Loucy (cell line): ENCODE measurements around the gene FNDC1.

Source experiments
- H2AFZ ChIP-seq: fragments of 200-600 bp; sonication (generic); 2 replicates; pipeline ENCODE4 v1.6.0; 2016; ENCODE audit warnings: antibody characterized with exemption, mild to moderate bottlenecking, low read length, moderate library complexity
- H3F3A ChIP-seq: fragments of 200-600 bp; 2 replicates; pipeline ENCODE4 v1.6.0; 2016; ENCODE audit warnings: antibody characterized with exemption, low read depth, mild to moderate bottlenecking
- H3K27me3 ChIP-seq: fragments of 200-600 bp; sonication (generic); 2 replicates; pipeline ENCODE4 v1.6.1; 2014; ENCODE audit warnings: low read length, mild to moderate bottlenecking; ENCODE audit not compliant: insufficient read depth, poor library complexity, severe bottlenecking
- H3K36me3 ChIP-seq: fragments of 200-600 bp; sonication (generic); 2 replicates; pipeline ENCODE4 v1.6.1; 2016; ENCODE audit warnings: low read length; ENCODE audit not compliant: insufficient read depth
- H3K4me1 ChIP-seq: fragments of 200-600 bp; sonication (generic); 2 replicates; pipeline ENCODE4 v1.5.1; 2014; ENCODE audit warnings: low read length, mild to moderate bottlenecking; ENCODE audit not compliant: insufficient read depth, poor library complexity, severe bottlenecking
- H3K4me2 ChIP-seq: fragments of 200-600 bp; sonication (generic); 2 replicates; pipeline ENCODE4 v1.6.0; 2014; ENCODE audit warnings: antibody characterized with exemption, low read length, low read depth, mild to moderate bottlenecking; ENCODE audit not compliant: poor library complexity, severe bottlenecking
- H3K4me3 ChIP-seq: fragments of 200-600 bp; sonication (generic); 2 replicates; pipeline ENCODE4 v1.5.1; 2014; ENCODE audit warnings: low read length, mild to moderate bottlenecking, mixed read lengths; ENCODE audit not compliant: poor library complexity, severe bottlenecking
- H3K79me2 ChIP-seq: fragments of 200-600 bp; sonication (generic); 2 replicates; pipeline ENCODE4 v1.6.1; 2014; ENCODE audit warnings: low read length; ENCODE audit not compliant: insufficient read depth
- H3K9ac ChIP-seq: fragments of 200-600 bp; sonication (generic); 2 replicates; pipeline ENCODE4 v1.6.0; 2014; ENCODE audit warnings: mild to moderate bottlenecking, low read depth, low read length, moderate library complexity; ENCODE audit not compliant: poor library complexity, severe bottlenecking
- H3K9me2 ChIP-seq: fragments of 200-600 bp; sonication (generic); replicated peaks from 2 replicates; pipeline ENCODE4 v1.6.1; 2016; ENCODE audit warnings: low read depth, low read length, mixed read lengths
- H3K9me3 ChIP-seq: fragments of 200-600 bp; sonication (generic); 2 replicates; pipeline ENCODE4 v1.6.1; 2014; ENCODE audit warnings: mild to moderate bottlenecking, antibody characterized with exemption, low read length, low read depth; ENCODE audit not compliant: insufficient read depth
- H4K20me1 ChIP-seq: fragments of 200-600 bp; sonication (generic); 2 replicates; pipeline ENCODE4 v1.6.0; 2014; ENCODE audit warnings: antibody characterized with exemption, low read length, mild to moderate bottlenecking; ENCODE audit not compliant: insufficient read depth, poor library complexity, severe bottlenecking
- EZH2phosphoT487 ChIP-seq: fragments of 200-600 bp; IDR thresholded peaks from 2 replicates; pipeline ENCODE4 v1.6.1; 2018; ENCODE audit warnings: antibody characterized with exemption, mild to moderate bottlenecking, moderate library complexity, borderline replicate concordance
- TF ChIP-seq, protein P1 (sequence below): fragments of 200-600 bp; sonication (generic); conservative IDR thresholded peaks from 2 replicates; pipeline ENCODE4 v1.5.1; 2014; ENCODE audit warnings: mild to moderate bottlenecking, antibody characterized with exemption, low read length

Gene FNDC1

DNA sequence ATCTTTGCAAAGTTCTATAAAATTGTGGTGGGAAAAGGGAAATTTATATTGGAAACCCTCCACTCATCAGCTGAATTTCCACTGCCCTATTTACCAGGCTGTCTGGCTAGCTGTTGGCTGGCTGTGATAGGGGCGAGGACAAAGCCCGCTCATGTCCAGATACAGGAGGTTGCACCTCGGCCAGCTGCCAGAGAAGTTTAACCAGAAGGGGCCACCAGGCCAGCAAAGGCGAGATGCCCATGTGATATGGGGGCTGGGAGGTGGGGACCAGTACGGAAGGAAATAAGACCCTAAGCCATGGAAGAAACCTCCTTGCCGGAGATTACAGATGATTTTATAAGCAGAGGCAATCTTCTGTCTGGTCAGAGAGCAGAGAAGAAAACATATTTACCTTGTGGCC is 143.8 kb downstream of the FNDC1 start:
- Histone ChIP-seq H2AFZ (no peak overlapping the region), H4K20me1 (no peaks in the 10 kb centered on the region), H3K4me1 (no peaks in the 10 kb centered on the region), H3K4me2 (no peak overlapping the region), H3K9ac (no peak overlapping the region), H3K36me3 (no peaks in the 10 kb centered on the region), H3K9me2 (no peaks in the 10 kb centered on the region), H3K79me2 (no peaks in the 10 kb centered on the region), H3K9me3 (no peaks in the 10 kb centered on the region), H3F3A (no peaks in the 10 kb centered on the region), H3K27me3 (no peaks in the 10 kb centered on the region), H3K4me3 (no peak overlapping the region)
- TF ChIP-seq EZH2phosphoT487, result no peak
- TF ChIP-seq, protein P1, sequence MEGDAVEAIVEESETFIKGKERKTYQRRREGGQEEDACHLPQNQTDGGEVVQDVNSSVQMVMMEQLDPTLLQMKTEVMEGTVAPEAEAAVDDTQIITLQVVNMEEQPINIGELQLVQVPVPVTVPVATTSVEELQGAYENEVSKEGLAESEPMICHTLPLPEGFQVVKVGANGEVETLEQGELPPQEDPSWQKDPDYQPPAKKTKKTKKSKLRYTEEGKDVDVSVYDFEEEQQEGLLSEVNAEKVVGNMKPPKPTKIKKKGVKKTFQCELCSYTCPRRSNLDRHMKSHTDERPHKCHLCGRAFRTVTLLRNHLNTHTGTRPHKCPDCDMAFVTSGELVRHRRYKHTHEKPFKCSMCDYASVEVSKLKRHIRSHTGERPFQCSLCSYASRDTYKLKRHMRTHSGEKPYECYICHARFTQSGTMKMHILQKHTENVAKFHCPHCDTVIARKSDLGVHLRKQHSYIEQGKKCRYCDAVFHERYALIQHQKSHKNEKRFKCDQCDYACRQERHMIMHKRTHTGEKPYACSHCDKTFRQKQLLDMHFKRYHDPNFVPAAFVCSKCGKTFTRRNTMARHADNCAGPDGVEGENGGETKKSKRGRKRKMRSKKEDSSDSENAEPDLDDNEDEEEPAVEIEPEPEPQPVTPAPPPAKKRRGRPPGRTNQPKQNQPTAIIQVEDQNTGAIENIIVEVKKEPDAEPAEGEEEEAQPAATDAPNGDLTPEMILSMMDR, result no peak

DNA sequence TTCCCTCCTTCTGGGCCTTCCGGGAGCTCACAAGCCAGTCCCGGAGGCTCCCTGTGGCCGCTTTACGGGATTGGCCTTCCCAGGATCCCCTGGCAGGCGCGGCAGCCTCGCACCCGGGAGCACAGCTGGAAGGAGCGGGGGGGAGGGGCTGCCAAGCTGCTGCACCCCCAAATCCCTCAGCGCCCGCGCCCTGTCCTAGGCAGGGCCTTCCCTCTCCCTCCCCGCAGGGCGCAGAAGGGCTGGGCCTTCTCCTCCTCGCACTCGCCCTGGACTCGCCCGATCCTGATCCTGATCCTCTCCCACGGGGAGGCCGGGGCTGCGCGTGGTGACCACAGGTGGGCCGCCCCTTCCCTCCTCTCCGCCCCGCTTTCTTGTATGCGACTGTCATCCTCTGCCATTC is 146.4 kb downstream of the FNDC1 start:
- Histone ChIP-seq H3K9me3 (no peaks in the 10 kb centered on the region), H3K27me3 (no peaks in the 10 kb centered on the region), H3K9ac (no peak overlapping the region), H3K9me2 (no peaks in the 10 kb centered on the region), H4K20me1 (no peaks in the 10 kb centered on the region), H3K4me2 (no peak overlapping the region), H3F3A (no peaks in the 10 kb centered on the region), H3K79me2 (no peaks in the 10 kb centered on the region), H3K4me3 (no peak overlapping the region), H3K36me3 (no peaks in the 10 kb centered on the region), H3K4me1 (no peaks in the 10 kb centered on the region), H2AFZ (no peak overlapping the region)
- TF ChIP-seq, protein P1, result no peak
- no peak for TF ChIP-seq EZH2phosphoT487

DNA sequence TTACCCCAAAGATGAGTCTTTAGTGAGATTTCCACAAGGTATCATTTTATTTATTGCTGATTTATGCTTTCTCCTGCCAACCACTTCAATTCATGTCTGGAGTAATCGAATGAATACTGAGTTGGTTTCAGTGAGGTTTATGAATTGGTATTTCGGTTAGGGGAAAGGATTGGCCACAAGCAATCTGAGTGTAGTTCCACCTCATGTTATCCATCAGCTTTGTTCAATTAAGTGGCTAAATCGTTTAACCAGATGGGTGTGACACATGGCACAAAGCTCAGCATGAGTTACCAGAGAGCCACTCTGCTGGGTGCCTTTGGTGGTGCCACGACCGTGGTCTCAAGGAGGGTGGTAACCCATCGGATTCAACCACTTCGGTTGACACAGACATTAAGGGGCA is 148.2 kb downstream of the FNDC1 start:
- Histone ChIP-seq H3K4me3 (no peak overlapping the region), H3K9ac (no peak overlapping the region), H3K4me1 (no peaks in the 10 kb centered on the region), H3K4me2 (no peak overlapping the region), H3F3A (no peaks in the 10 kb centered on the region), H3K9me2 (no peaks in the 10 kb centered on the region), H3K9me3 (no peaks in the 10 kb centered on the region), H4K20me1 (no peaks in the 10 kb centered on the region), H3K27me3 (no peaks in the 10 kb centered on the region), H3K79me2 (no peaks in the 10 kb centered on the region), H2AFZ (no peak overlapping the region), H3K36me3 (no peaks in the 10 kb centered on the region)
- TF ChIP-seq, protein P1, result no peak
- TF ChIP-seq EZH2phosphoT487, result no peak
